Progenitor cell of endocrine pancreas (in vitro differentiated cells): ENCODE data around the gene NPEPPS. TPM values are rescaled to one million over a fixed set of nuclear protein-coding genes. Genes with fewer than 3 reads are reported as not detected.

Experiments used
- DNase-seq: peaks from one replicate; pipeline ENCODE4 v3.0.0; 2021; ENCODE audit warnings: low spot score; ENCODE audit not compliant: unreplicated experiment
- H3K27ac Mint-ChIP-seq: 2 replicates; pipeline ENCODE4 v1.8.0; 2021; ENCODE audit warnings: mild to moderate bottlenecking, moderate library complexity, mixed read lengths
- H3K27me3 Mint-ChIP-seq: 2 replicates; pipeline ENCODE4 v1.8.0; 2021; ENCODE audit warnings: mixed read lengths
- H3K36me3 Mint-ChIP-seq: 2 replicates; pipeline ENCODE4 v1.8.0; 2022; ENCODE audit warnings: mixed read lengths; ENCODE audit not compliant: insufficient read depth
- H3K4me1 Mint-ChIP-seq: 2 replicates; pipeline ENCODE4 v1.8.0; 2021; ENCODE audit warnings: low read depth, mixed read lengths
- H3K4me3 Mint-ChIP-seq: 2 replicates; pipeline ENCODE4 v1.8.0; 2021; ENCODE audit warnings: low read depth, mild to moderate bottlenecking, moderate library complexity, mixed read lengths
- H3K9me3 Mint-ChIP-seq: 2 replicates; pipeline ENCODE4 v1.8.0; 2021; ENCODE audit warnings: low read depth, mixed read lengths
- total RNA-seq: library from RNA; stranded (reverse); gene quantifications from 2 replicates; pipeline ENCODE4 v1.2.1, GENCODE V29; 2021
- TF ChIP-seq, protein P1 (sequence below): fragments of 200-600 bp; sonication (generic); IDR thresholded peaks from one replicate; pipeline ENCODE4 v1.5.0; 2021; ENCODE audit warnings: antibody characterized with exemption, mild to moderate bottlenecking; ENCODE audit not compliant: unreplicated experiment

NPEPPS gene
- total RNA-seq, 1 donor from 2014 or later = 179 TPM

DNA sequence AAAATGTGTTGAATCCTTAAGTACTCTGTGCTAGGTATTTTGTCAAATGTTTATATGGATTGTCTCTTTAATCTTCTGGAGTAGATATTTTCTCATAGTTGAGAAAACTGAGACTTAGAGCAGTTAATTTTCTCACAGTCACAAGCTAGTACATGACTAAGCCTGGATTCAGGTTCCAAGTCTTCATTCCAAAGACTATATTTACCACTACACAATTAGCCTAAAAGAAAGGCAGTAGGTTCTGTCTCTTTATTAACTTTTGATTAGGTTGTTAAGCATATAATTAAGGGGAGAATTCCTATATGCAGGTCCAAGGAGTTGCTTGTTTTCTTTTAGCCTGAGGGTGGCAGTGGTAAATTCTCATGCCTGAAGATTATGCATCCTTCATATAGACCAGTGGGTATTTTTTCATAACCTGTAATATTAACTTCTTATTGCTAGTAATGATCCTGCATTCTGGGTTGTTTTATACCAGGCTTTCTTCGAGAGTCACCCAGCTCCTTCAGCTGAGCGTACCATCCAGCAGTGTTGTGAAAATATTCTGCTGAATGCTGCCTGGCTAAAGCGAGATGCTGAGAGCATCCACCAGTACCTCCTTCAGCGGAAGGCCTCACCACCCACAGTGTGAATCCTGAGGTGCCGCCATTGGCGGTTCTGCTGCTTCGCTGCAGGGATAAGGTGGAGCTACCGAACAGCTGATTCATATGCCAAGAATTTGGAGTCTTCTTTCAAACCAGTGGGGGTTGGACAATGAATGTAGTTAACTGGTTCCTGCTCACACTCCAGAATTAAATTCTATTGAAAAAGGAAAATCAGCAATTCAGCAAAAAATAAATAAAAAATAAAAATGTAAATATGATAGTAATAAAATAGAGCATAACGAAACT, 90.6 kb downstream of the NPEPPS start:
- Mint-ChIP-seq H3K36me3 (peaks cover 33% of the 10 kb centered on the region), H3K27me3 (no peaks in the 10 kb centered on the region), H3K4me3 (no peak overlapping the region), H3K9me3 (no peaks in the 10 kb centered on the region), H3K4me1 (peaks cover 10% of the 10 kb centered on the region), H3K27ac (peak overlapping the region; percentile 76)
- TF ChIP-seq, protein P1, sequence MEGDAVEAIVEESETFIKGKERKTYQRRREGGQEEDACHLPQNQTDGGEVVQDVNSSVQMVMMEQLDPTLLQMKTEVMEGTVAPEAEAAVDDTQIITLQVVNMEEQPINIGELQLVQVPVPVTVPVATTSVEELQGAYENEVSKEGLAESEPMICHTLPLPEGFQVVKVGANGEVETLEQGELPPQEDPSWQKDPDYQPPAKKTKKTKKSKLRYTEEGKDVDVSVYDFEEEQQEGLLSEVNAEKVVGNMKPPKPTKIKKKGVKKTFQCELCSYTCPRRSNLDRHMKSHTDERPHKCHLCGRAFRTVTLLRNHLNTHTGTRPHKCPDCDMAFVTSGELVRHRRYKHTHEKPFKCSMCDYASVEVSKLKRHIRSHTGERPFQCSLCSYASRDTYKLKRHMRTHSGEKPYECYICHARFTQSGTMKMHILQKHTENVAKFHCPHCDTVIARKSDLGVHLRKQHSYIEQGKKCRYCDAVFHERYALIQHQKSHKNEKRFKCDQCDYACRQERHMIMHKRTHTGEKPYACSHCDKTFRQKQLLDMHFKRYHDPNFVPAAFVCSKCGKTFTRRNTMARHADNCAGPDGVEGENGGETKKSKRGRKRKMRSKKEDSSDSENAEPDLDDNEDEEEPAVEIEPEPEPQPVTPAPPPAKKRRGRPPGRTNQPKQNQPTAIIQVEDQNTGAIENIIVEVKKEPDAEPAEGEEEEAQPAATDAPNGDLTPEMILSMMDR = no peak
- DNase-seq = no peak

GRCh38 chr17:47622180-47622549, 91.3 kb downstream of the NPEPPS start:
- peak overlapping the region; percentile 41 for H3K27ac Mint-ChIP-seq
- H3K4me1 Mint-ChIP-seq = peaks cover 10% of the 10 kb centered on the region
- no peak for DNase-seq
- TF ChIP-seq, protein P1 = no peak
- H3K27me3 Mint-ChIP-seq = no peaks in the 10 kb centered on the region
- no peaks in the 10 kb centered on the region for H3K9me3 Mint-ChIP-seq
- no peak overlapping the region for H3K4me3 Mint-ChIP-seq
- peaks cover 33% of the 10 kb centered on the region for H3K36me3 Mint-ChIP-seq

DNA sequence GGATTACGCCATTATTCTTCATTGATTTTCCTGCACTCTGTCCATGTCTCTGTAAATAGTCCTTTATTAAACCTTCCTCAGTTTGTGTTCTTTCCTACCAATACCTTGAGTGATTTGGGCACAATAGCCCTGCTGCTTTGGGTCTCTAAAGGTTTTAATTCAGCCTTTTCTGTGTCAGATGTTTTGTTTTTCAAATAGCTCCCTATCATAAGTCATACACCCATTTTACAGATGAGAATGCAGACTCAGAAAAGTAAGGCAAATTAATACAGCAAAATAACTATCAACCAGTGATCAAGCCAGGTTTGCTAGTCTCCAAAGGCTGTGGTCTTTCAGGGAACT, 93.8 kb downstream of the NPEPPS start:
- peak overlapping the region; percentile 64 for H3K27ac Mint-ChIP-seq
- H3K4me3 Mint-ChIP-seq = no peak overlapping the region
- H3K27me3 Mint-ChIP-seq = no peaks in the 10 kb centered on the region
- no peaks in the 10 kb centered on the region for H3K9me3 Mint-ChIP-seq
- H3K4me1 Mint-ChIP-seq = peaks cover 7% of the 10 kb centered on the region
- peaks cover 18% of the 10 kb centered on the region for H3K36me3 Mint-ChIP-seq
- TF ChIP-seq, protein P1 = no peak
- DNase-seq = no peak

- TF ChIP-seq, protein P1 = no peak
- no peak for DNase-seq
- H3K27me3 Mint-ChIP-seq = no peaks in the 10 kb centered on the region
- H3K4me3 Mint-ChIP-seq = no peak overlapping the region
- no peaks in the 10 kb centered on the region for H3K9me3 Mint-ChIP-seq
- H3K27ac Mint-ChIP-seq = no peak overlapping the region
- peaks cover 12% of the 10 kb centered on the region for H3K36me3 Mint-ChIP-seq
- H3K4me1 Mint-ChIP-seq = peaks cover 1% of the 10 kb centered on the region
Measured at GRCh38 chr17:47628014-47628566, 97.2 kb downstream of the NPEPPS start.

- DNase-seq = no peak
- TF ChIP-seq, protein P1 = no peak
- Mint-ChIP-seq H3K4me1 (no peaks in the 10 kb centered on the region), H3K9me3 (no peaks in the 10 kb centered on the region), H3K36me3 (peaks cover 8% of the 10 kb centered on the region), H3K4me3 (no peak overlapping the region), H3K27me3 (no peaks in the 10 kb centered on the region), H3K27ac (no peak overlapping the region)
Measured at GRCh38 chr17:47629826-47630225, 98.9 kb downstream of the NPEPPS start.
